ENCODE measurements around the gene TLE7. TPM values are rescaled to one million over a fixed set of nuclear protein-coding genes. Genes with fewer than 3 reads are reported as not detected.

Gene TLE7
- total and polyA plus RNA-seq, 2 of the 8 experiments (the other 6 are each of a cell fraction or from before 2014, with no cell fraction given), result 0.03 TPM; not detected in 1

DNA sequence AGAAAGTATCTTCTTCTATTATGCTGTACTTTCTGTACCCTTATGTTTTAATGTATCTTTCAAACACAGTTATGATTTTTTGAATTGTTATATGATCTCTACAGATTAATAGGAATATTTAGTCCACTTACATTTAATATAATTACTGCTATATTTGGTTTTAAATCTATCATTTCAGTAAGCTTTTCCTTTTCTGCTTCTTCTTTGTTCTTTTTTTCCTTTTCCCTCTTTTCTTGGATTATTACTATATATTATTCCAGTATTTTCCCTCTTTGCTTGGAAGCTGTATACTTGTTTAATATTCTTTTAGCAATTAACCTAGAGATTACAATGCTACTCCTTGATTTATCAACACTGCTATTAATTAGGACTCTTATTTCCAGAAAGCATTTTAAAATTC, 13.5 kb downstream of the TLE7 start:
- Histone ChIP-seq H3K4me2 (ENCODE audit: insufficient read depth in 1 of 2, low read depth in 2 of 2, low read length in 2 of 2) (no peak overlapping the region), H3K27ac (ENCODE audit: low read depth, low read length) (no peak overlapping the region), H3K9ac (replicated peaks in 1 of 4; ENCODE audit: extremely low read depth in 1 of 4, low read depth in 3 of 4, low read length in 3 of 4) (no peak overlapping the region), H4K8ac (ENCODE audit: extremely low read depth, insufficient read depth, low read length) (no peak overlapping the region), H4K5ac (ENCODE audit: insufficient read length, low read depth, low read length) (no peak overlapping the region), H3K56ac (replicated peaks; ENCODE audit: insufficient read length, low read depth, low read length) (no peak overlapping the region), H3K9me3 (ENCODE audit: insufficient read depth in 2 of 2, low read depth in 1 of 2, low read length in 1 of 2) (no peaks in the 10 kb centered on the region), H3K36me3 (ENCODE audit: control insufficient read depth in 2 of 4, insufficient read depth in 4 of 4, low read length in 3 of 4) (no peaks in the 10 kb centered on the region; a peak in 2 of 8 replicates), H3K14ac (ENCODE audit: insufficient read length) (no peak overlapping the region), H3K4me1 (replicated peaks in 1 of 4; ENCODE audit: control insufficient read depth in 3 of 4, insufficient read depth in 4 of 4, low read length in 3 of 4) (peaks cover 0 to 5% (median 3%) of the 10 kb centered on the region in 4 experiments; a peak in 5 of 7 replicates), H2BK15ac (ENCODE audit: low read length) (no peak overlapping the region), H2BK20ac (ENCODE audit: low read length) (no peak overlapping the region), H3K23me2 (ENCODE audit: low read depth, low read length) (peaks cover 5% of the 10 kb centered on the region; the same call in 1 of the 2 replicates), H3K79me1 (ENCODE audit: low read depth, low read length) (no peaks in the 10 kb centered on the region), H2BK120ac (replicated peaks; ENCODE audit: low read depth, low read length) (no peak overlapping the region), H3K4ac (replicated peaks; ENCODE audit: insufficient read length, low read depth, low read length) (no peak overlapping the region), H3K23ac (ENCODE audit: insufficient read length) (no peak overlapping the region), H3K27me3 (replicated peaks in 1 of 4; ENCODE audit: control insufficient read depth in 3 of 4, extremely low read depth in 1 of 4, insufficient read depth in 3 of 4, low read length in 3 of 4) (peaks cover 0 to 13% (median 6%) of the 10 kb centered on the region in 4 experiments; a peak in 4 of 7 replicates), H3K79me2 (ENCODE audit: control insufficient read depth in 1 of 2, insufficient read depth in 2 of 2, low read length in 2 of 2) (no peaks in the 10 kb centered on the region), H4K20me1 (replicated peaks in 1 of 2; ENCODE audit: control insufficient read depth in 1 of 2, insufficient read depth in 2 of 2, low read length in 2 of 2) (no peaks in the 10 kb centered on the region), H3K4me3 (ENCODE audit: extremely low read depth in 1 of 4, insufficient read depth in 2 of 4, low read depth in 3 of 4, low read length in 4 of 4) (no peak overlapping the region), H4K91ac (replicated peaks; ENCODE audit: insufficient read length, low read length) (no peak overlapping the region), H2BK5ac (ENCODE audit: low read depth, low read length) (no peak overlapping the region), H2AK5ac (ENCODE audit: low read depth, low read length) (no peak overlapping the region), H2AFZ (ENCODE audit: low read length) (no peak overlapping the region), H2BK12ac (ENCODE audit: low read depth, low read length) (no peak overlapping the region), H3K18ac (ENCODE audit: extremely low read depth, low read length) (no peak overlapping the region)
- no peak for DNase-seq (ENCODE audit: low read depth in 1 of 2, low spot score in 2 of 2)
- no peak for TF ChIP-seq TAF7 (optimal IDR thresholded peaks at IDR 0.05; ENCODE audit: borderline replicate concordance, low read depth, low read length)
- no peak for TF ChIP-seq RFX5 (IDR thresholded peaks at IDR 0.05; ENCODE audit: borderline replicate concordance, low read depth, low read length)
- TF ChIP-seq CHD1 (IDR thresholded peaks at IDR 0.05; ENCODE audit: low read depth, low read length), result no peak
- no peak for TF ChIP-seq RNF2 (IDR thresholded peaks at IDR 0.05; ENCODE audit: borderline replicate concordance, low read depth, low read length, missing control alignments, poor library complexity, severe bottlenecking)
- no peak for TF ChIP-seq ASH2L (IDR thresholded peaks at IDR 0.05; ENCODE audit: low read length)
- no peak for TF ChIP-seq KDM4A (IDR thresholded peaks at IDR 0.05; ENCODE audit: low read depth, low read length, severe bottlenecking)
- no peak for TF ChIP-seq POLR2AphosphoS5 (IDR thresholded peaks at IDR 0.05; ENCODE audit: low read depth, low read length)
- TF ChIP-seq FOSL1 (IDR thresholded peaks at IDR 0.05; ENCODE audit: insufficient read depth, low read depth, low read length), result no peak
- TF ChIP-seq EP300 (IDR thresholded peaks at IDR 0.05; ENCODE audit: borderline replicate concordance in 1 of 2, low read depth in 2 of 2, low read length in 2 of 2), result no peak
- no peak for TF ChIP-seq RAD21 (IDR thresholded peaks at IDR 0.05 in 1 of 2, conservative IDR thresholded peaks at IDR 0.05 in 1 of 2; ENCODE audit: low read depth in 2 of 2, low read length in 2 of 2)
- TF ChIP-seq CBX8 (IDR thresholded peaks at IDR 0.05; ENCODE audit: borderline replicate concordance, low read depth, low read length), result no peak
- no peak for TF ChIP-seq JUND (IDR thresholded peaks at IDR 0.05; ENCODE audit: low read length)
- no peak for TF ChIP-seq PHF8 (conservative IDR thresholded peaks at IDR 0.05; ENCODE audit: low read depth, low read length)
- no peak for TF ChIP-seq SP2 (IDR thresholded peaks at IDR 0.05; ENCODE audit: low read length)
- FAIRE-seq, result no peak
- ChIA-PET POLR2A (ENCODE audit: partially characterized antibody) (no interaction called here), CTCF (ENCODE audit: partially characterized antibody) (interaction anchor here (1.2 to 7.8 kb wide), 6 partner anchors 11 to 187 kb away, joined by 3 to 99 read pairs (median 10); no protein-coding TSS in a partner anchor)
